ENCODE measurements around the gene TMCC3.

- TF ChIP-seq CEBPB (tag; IDR thresholded peaks at IDR 0.05) (no peak), WHSC1 (IDR thresholded peaks at IDR 0.05; ENCODE audit: low read length) (no peak), MXI1 (IDR thresholded peaks at IDR 0.05; ENCODE audit: low read depth, low read length) (no peak), ZNF146 (CRISPR knock-in tag; IDR thresholded peaks at IDR 0.05; ENCODE audit: unreplicated experiment) (no peak), EWSR1 (IDR thresholded peaks at IDR 0.05; ENCODE audit: borderline replicate concordance, low read depth, partially characterized antibody) (no peak), ZBTB43 (CRISPR knock-in tag; IDR thresholded peaks at IDR 0.05) (no peak), EZH2 (IDR thresholded peaks at IDR 0.05; ENCODE audit: borderline replicate concordance, low read depth, low read length) (no peak), SOX6 (IDR thresholded peaks at IDR 0.05) (no peak), FOXO4 (CRISPR knock-in tag; IDR thresholded peaks at IDR 0.05) (no peak), BRF2 (IDR thresholded peaks at IDR 0.05; ENCODE audit: borderline replicate concordance, insufficient read depth, insufficient read length) (no peak), RERE (CRISPR knock-in tag; IDR thresholded peaks at IDR 0.05; ENCODE audit: borderline replicate concordance) (no peak), CTCF (IDR thresholded peaks at IDR 0.05 in 2 of 3, conservative IDR thresholded peaks at IDR 0.05 in 1 of 3; ENCODE audit: insufficient read depth in 2 of 3, low read depth in 1 of 3, low read length in 3 of 3) (no peak), THRA (IDR thresholded peaks at IDR 0.05) (no peak), ZBTB5 (IDR thresholded peaks at IDR 0.05) (no peak)
Measured at GRCh38 chr12:94575645-94576403, 74.5 kb downstream of the TMCC3 start.

Measured in K562 (cell line).